SU-DHL-6 (cell line): ENCODE results near the gene ANKFY1.

Source experiments
- H2AFZ ChIP-seq: fragments of 200-600 bp; sonication (generic); 2 replicates; pipeline ENCODE4 v1.6.1; 2014; ENCODE audit warnings: low read depth, mild to moderate bottlenecking, moderate library complexity, mixed read lengths, antibody characterized with exemption, low read length; ENCODE audit not compliant: severe bottlenecking
- H3F3A ChIP-seq: fragments of 200-600 bp; shearing (Covaris generic); 2 replicates; pipeline ENCODE4 v1.6.0; 2016; ENCODE audit warnings: antibody characterized with exemption, mild to moderate bottlenecking; ENCODE audit not compliant: insufficient read depth
- H3K27ac ChIP-seq: fragments of 200-600 bp; sonication (generic); 2 replicates; pipeline ENCODE4 v1.5.1; 2016; ENCODE audit warnings: low read depth, mild to moderate bottlenecking, low read length, moderate library complexity, mixed read lengths
- H3K27me3 ChIP-seq: fragments of 200-600 bp; sonication (generic), shearing (Covaris generic); 2 replicates; pipeline ENCODE4 v1.6.0; 2014; ENCODE audit warnings: mild to moderate bottlenecking, low read length
- H3K36me3 ChIP-seq: fragments of 200-600 bp; sonication (generic); 2 replicates; pipeline ENCODE4 v1.6.1; 2014; ENCODE audit warnings: mild to moderate bottlenecking, low read length, mixed read lengths
- H3K4me2 ChIP-seq: fragments of 300-600, 200-600 bp; shearing (Covaris generic), sonication (generic); 2 replicates; pipeline ENCODE4 v1.6.0; 2014; ENCODE audit warnings: low read length, low read depth, mild to moderate bottlenecking; ENCODE audit not compliant: poor library complexity, severe bottlenecking
- H3K4me3 ChIP-seq: fragments of 200-600 bp; sonication (generic); 2 replicates; pipeline ENCODE4 v1.5.1; 2014; ENCODE audit warnings: antibody characterized with exemption, low read length, mild to moderate bottlenecking, mixed read lengths; ENCODE audit not compliant: insufficient read depth, poor library complexity, severe bottlenecking
- H3K79me2 ChIP-seq: fragments of 200-600 bp; sonication (generic); 2 replicates; pipeline ENCODE4 v1.6.1; 2014; ENCODE audit warnings: mild to moderate bottlenecking, low read length, moderate library complexity; ENCODE audit not compliant: insufficient read depth
- H3K9ac ChIP-seq: fragments of 200-600 bp; sonication (generic); 2 replicates; pipeline ENCODE4 v1.7.0; 2014; ENCODE audit warnings: mild to moderate bottlenecking, low read length
- H3K9me2 ChIP-seq: fragments of 200-600 bp; sonication (generic); replicated peaks from 2 replicates; pipeline ENCODE4 v1.6.1; 2014; ENCODE audit warnings: low read length; ENCODE audit not compliant: insufficient read depth
- H3K9me3 ChIP-seq: fragments of 200-600 bp; sonication (generic); 2 replicates; pipeline ENCODE4 v1.6.1; 2014; ENCODE audit warnings: low read length, mixed read lengths; ENCODE audit not compliant: insufficient read depth
- H4K20me1 ChIP-seq: fragments of 200-600 bp; sonication (generic); 2 replicates; pipeline ENCODE4 v1.6.1; 2014; ENCODE audit warnings: low read depth, mild to moderate bottlenecking, antibody characterized with exemption, low read length, moderate library complexity, mixed read lengths
- EZH2phosphoT487 ChIP-seq: fragments of 200-600 bp; sonication (generic), shearing (Covaris generic); conservative IDR thresholded peaks from 2 replicates; pipeline ENCODE4 v1.6.1; 2018; ENCODE audit warnings: mild to moderate bottlenecking, antibody characterized with exemption, low read length, moderate library complexity, mixed read lengths
- TF ChIP-seq, protein P1 (sequence below): fragments of 200-600 bp; sonication (generic); IDR thresholded peaks from one replicate; pipeline ENCODE4 v1.5.1; 2017; ENCODE audit warnings: antibody characterized with exemption, mild to moderate bottlenecking, low read length, moderate library complexity; ENCODE audit not compliant: insufficient read depth, poor library complexity, severe bottlenecking

ANKFY1 gene

DNA sequence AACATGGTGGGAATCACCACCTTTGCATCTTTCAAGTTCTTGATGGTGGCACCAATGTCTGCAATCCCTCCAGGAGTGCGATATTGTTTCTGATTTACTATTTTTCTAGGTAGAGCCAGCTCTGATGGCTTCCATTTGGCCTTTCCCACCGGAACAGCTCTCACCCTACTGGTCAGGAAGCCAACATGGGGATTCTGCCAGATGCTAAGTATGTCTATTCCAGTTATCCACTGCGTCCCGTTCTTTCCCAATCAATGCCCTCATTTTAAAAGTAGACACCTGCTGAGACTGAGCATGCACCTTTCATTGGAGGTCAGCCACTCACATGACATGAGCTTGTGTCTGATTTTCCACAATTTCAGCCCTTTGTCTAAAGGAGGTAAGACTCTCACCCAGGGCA, 144.5 kb downstream of the ANKFY1 start:
- Histone ChIP-seq H3K9me3 (no peaks in the 10 kb centered on the region), H3F3A (no peaks in the 10 kb centered on the region), H3K79me2 (no peaks in the 10 kb centered on the region), H3K27ac (no peak overlapping the region), H3K9ac (no peak overlapping the region), H3K4me2 (no peak overlapping the region), H3K9me2 (no peaks in the 10 kb centered on the region), H4K20me1 (no peaks in the 10 kb centered on the region), H2AFZ (no peak overlapping the region), H3K36me3 (peaks cover 16% of the 10 kb centered on the region; the same call in 1 of the 2 replicates), H3K27me3 (no peaks in the 10 kb centered on the region), H3K4me3 (no peak overlapping the region)
- no peak for TF ChIP-seq EZH2phosphoT487
- TF ChIP-seq, protein P1, sequence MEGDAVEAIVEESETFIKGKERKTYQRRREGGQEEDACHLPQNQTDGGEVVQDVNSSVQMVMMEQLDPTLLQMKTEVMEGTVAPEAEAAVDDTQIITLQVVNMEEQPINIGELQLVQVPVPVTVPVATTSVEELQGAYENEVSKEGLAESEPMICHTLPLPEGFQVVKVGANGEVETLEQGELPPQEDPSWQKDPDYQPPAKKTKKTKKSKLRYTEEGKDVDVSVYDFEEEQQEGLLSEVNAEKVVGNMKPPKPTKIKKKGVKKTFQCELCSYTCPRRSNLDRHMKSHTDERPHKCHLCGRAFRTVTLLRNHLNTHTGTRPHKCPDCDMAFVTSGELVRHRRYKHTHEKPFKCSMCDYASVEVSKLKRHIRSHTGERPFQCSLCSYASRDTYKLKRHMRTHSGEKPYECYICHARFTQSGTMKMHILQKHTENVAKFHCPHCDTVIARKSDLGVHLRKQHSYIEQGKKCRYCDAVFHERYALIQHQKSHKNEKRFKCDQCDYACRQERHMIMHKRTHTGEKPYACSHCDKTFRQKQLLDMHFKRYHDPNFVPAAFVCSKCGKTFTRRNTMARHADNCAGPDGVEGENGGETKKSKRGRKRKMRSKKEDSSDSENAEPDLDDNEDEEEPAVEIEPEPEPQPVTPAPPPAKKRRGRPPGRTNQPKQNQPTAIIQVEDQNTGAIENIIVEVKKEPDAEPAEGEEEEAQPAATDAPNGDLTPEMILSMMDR = no peak

DNA sequence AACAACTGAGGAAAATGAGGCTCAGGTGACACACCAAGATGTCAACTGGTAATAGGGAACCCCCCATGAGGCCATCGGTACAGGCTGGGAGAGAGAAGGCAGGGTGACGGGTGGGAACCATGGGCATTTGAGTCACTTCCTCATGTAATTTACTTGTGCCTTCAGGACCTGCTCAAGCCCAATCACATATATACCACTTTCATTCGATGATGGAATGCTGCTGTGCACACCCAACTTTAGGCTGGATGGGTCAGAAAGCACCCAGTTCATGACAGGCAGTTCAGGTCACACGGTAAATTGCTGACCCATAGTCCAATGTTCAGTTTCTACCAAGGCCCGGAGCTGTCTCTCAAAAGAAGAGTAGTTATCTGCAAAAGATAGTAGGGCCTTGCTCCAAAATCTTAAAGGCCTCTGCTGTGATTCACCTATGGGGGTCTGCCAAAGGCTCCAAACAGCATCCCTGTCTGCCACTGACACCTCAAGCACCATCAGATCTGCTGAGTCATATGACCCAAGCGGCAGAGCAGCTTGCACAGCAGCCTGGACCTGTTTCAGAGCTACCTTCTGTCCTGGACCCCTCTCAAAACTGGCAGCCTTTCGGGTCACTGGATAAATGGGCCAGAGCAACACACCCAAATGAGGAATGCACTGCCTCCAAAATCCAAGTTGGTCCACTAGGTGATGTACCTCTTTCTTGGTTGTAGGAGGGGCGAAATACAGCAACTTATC, 145.6 kb downstream of the ANKFY1 start:
- H2AFZ ChIP-seq = no peak overlapping the region

DNA sequence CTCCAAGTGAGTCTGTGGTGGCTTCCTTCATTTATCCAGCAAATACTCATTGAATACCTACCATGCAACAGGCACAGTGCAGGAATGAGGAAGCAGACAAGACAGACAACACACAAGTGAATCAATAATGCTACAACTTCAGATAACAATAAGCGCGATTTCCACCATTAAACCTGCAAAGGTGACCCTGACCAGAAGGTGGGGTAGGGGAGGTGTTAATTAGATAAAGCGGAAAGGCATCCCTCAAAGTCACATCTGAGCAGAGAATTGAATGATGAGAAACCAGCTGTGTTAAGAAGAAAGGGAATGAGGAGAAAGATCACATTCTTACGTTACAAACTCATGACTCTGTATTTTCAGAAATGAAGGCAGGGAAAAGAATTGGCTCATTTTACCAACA, 147.3 kb downstream of the ANKFY1 start:
- no peak overlapping the region for H3K4me2 ChIP-seq
- peaks cover 24% of the 10 kb centered on the region for H3K36me3 ChIP-seq

More for the DNA sequence above, 145.6 kb downstream of the ANKFY1 start:
- no peaks in the 10 kb centered on the region for H3K9me3 ChIP-seq
- peaks cover 15% of the 10 kb centered on the region for H3K36me3 ChIP-seq
- H3K4me2 ChIP-seq = no peak overlapping the region
- no peaks in the 10 kb centered on the region for H3F3A ChIP-seq
- no peak overlapping the region for H3K27ac ChIP-seq
- H3K9me2 ChIP-seq = no peaks in the 10 kb centered on the region
- no peak for TF ChIP-seq EZH2phosphoT487
- TF ChIP-seq, protein P1 = no peak
- H3K79me2 ChIP-seq = no peaks in the 10 kb centered on the region
- H4K20me1 ChIP-seq = no peaks in the 10 kb centered on the region
- H3K9ac ChIP-seq = no peak overlapping the region
- no peak overlapping the region for H3K4me3 ChIP-seq
- no peaks in the 10 kb centered on the region for H3K27me3 ChIP-seq

More for the DNA sequence above, 147.3 kb downstream of the ANKFY1 start:
- TF ChIP-seq, protein P1 = no peak
- TF ChIP-seq EZH2phosphoT487 = no peak
- Histone ChIP-seq H3K9ac (no peak overlapping the region), H3K27me3 (no peaks in the 10 kb centered on the region), H3K9me3 (no peaks in the 10 kb centered on the region), H3F3A (no peaks in the 10 kb centered on the region), H3K27ac (no peak overlapping the region), H2AFZ (no peak overlapping the region), H3K9me2 (no peaks in the 10 kb centered on the region), H3K79me2 (no peaks in the 10 kb centered on the region), H3K4me3 (no peak overlapping the region), H4K20me1 (no peaks in the 10 kb centered on the region)
